ENCODE data around the gene MBTPS1. TPM values are rescaled to one million over a fixed set of nuclear protein-coding genes. Genes with fewer than 3 reads are reported as not detected.
A peak's percentile ranks its signal among the peaks of the same experiment; 100 is the strongest.
"Not testable (repeated sequence)": the region's sequence is repeated elsewhere in the genome, so short reads cannot be mapped to it uniquely, and the experiment has no call there.

The MBTPS1 gene
- total and polyA plus RNA-seq, 4 donors, result 45.5 to 130 (median 68.0) TPM

DNA sequence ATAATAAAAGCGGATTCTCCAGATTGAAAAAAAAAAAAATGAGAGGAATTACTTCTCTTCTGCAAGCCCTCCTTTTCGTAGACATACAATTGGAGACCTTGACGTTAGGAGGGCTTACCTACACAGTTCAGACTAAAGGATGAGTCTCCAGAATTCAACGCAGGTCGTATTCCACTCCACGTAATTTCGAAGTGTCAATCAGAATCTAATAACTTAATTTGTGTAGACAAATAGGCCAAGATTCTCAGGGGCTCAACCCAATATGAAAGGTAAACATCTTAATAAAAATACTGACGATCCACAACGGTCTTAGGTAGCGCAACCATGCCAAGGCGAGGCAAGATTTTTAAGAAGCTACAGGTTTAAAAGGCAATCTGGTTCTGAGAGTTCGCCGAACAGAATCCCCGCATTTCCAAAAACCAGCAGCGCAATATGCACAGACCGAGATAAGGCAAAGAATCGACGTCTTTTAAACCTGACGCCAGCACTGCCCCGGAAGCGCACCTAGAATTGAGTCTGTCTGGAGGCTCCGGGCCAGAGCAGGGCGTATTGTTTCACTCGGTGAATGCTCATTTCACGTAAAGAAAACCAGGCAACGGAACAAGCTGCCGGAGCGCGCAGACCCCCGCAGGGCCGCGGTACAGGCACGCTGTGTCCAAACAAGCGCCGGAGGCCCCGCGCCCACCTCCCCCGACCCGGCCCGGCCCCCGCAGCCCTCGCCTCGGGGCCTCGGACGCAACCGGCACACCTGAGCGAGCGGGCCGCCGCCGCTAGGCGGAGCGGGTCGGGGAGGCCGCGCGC lies 623 bp downstream of the MBTPS1 start:
- Histone ChIP-seq H3K27ac (ENCODE audit: low read depth in 1 of 2, low read length in 1 of 2) (peak overlapping the region; percentile 94 to 96), H3K9me3 (ENCODE audit: control insufficient read depth in 4 of 4, insufficient read depth in 3 of 4, low read length in 3 of 4) (no peaks in the 10 kb centered on the region), H3K27me3 (ENCODE audit: control insufficient read depth in 3 of 3, insufficient read depth in 3 of 3, low read length in 2 of 3) (no peaks in the 10 kb centered on the region), H3K9ac (ENCODE audit: insufficient read depth in 1 of 2, low read length in 2 of 2) (peak overlapping the region; percentile 76 to 89), H3K4me3 (peak overlapping the region; percentile 86), H3K4me1 (ENCODE audit: control insufficient read depth in 5 of 5, insufficient read depth in 5 of 5, low read length in 5 of 5) (peaks cover 5 to 14% (median 9%) of the 10 kb centered on the region in 5 donors), H3K36me3 (ENCODE audit: control insufficient read depth in 4 of 4, insufficient read depth in 4 of 4, low read length in 4 of 4) (peaks cover 0 to 3% (median 0%) of the 10 kb centered on the region in 4 donors)
- DNase-seq (peak in 1 of 3 donors; percentile 43), ATAC-seq (ENCODE audit: insufficient read depth, low FRiP score) (no peak)
- WGBS, 2 donors, result 1 to 2% methylated on average over 51 to 57 of the region's 57 CpGs
- TF ChIP-seq, protein P1, sequence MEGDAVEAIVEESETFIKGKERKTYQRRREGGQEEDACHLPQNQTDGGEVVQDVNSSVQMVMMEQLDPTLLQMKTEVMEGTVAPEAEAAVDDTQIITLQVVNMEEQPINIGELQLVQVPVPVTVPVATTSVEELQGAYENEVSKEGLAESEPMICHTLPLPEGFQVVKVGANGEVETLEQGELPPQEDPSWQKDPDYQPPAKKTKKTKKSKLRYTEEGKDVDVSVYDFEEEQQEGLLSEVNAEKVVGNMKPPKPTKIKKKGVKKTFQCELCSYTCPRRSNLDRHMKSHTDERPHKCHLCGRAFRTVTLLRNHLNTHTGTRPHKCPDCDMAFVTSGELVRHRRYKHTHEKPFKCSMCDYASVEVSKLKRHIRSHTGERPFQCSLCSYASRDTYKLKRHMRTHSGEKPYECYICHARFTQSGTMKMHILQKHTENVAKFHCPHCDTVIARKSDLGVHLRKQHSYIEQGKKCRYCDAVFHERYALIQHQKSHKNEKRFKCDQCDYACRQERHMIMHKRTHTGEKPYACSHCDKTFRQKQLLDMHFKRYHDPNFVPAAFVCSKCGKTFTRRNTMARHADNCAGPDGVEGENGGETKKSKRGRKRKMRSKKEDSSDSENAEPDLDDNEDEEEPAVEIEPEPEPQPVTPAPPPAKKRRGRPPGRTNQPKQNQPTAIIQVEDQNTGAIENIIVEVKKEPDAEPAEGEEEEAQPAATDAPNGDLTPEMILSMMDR (IDR thresholded peaks at IDR 0.05; ENCODE audit: control extremely low read depth, extremely low read depth), result no peak

DNA sequence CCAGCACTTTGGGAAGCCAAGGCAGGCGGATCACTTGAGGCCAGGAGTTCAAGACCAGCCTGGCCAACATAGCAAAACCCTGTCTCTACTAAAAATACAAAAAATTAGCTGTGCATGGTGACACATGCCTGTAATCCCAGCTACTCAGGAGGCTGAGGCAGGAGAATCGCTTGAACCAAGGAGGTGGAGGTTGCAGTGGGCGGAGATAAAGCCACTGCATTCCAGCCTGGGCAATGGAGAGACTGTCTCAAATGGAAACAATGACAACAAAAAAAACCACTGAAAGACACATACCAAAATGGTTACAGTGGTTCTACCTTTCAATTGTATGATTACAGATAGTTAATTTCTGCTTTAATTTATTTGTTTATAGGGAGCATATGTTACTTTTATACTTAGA lies 4.8 kb downstream of the MBTPS1 start:
- H3K27me3 ChIP-seq (ENCODE audit: control insufficient read depth in 3 of 3, insufficient read depth in 3 of 3, low read length in 2 of 3); H3K36me3 ChIP-seq (ENCODE audit: control insufficient read depth in 4 of 4, insufficient read depth in 4 of 4, low read length in 4 of 4); H3K9ac ChIP-seq (ENCODE audit: insufficient read depth in 1 of 2, low read length in 2 of 2); H3K9me3 ChIP-seq (ENCODE audit: control insufficient read depth in 4 of 4, insufficient read depth in 3 of 4, low read length in 3 of 4); ATAC-seq (ENCODE audit: insufficient read depth, low FRiP score); DNase-seq; H3K27ac ChIP-seq (ENCODE audit: low read depth in 1 of 2, low read length in 1 of 2); H3K4me3 ChIP-seq: not testable (repeated sequence)
- WGBS, 2 donors, result 93 to 96% methylated on average over 3 of the region's 3 CpGs
- H3K4me1 ChIP-seq (ENCODE audit: control insufficient read depth in 5 of 5, insufficient read depth in 5 of 5, low read length in 5 of 5), result peaks cover 5 to 26% (median 5%) of the 10 kb centered on the region in 5 donors

DNA sequence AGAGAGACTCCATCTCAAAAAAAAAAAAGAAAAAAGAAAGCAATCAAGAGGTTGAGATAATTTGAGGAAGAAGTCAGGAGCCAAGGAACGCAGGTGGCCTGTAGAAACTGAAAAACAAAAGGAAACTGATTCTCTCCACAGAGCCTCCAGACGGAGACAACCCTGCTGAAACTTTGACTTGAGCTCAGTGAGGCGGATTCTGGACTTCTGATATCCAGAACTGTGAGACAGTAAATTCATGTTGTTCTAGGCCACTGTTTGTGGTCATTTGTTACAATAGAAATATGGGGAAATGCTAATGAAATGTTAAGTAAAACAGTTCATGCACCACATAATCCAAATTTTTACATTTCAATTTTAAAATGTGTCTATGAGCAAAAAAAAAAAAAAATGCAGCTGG lies 5.2 kb downstream of the MBTPS1 start:
- TF ChIP-seq, protein P1 (IDR thresholded peaks at IDR 0.05; ENCODE audit: control extremely low read depth, extremely low read depth), result no peak
- 58 to 80% methylated on average over 3 of the region's 3 CpGs for WGBS, 2 donors
- ATAC-seq (ENCODE audit: insufficient read depth, low FRiP score), result no peak

DNA sequence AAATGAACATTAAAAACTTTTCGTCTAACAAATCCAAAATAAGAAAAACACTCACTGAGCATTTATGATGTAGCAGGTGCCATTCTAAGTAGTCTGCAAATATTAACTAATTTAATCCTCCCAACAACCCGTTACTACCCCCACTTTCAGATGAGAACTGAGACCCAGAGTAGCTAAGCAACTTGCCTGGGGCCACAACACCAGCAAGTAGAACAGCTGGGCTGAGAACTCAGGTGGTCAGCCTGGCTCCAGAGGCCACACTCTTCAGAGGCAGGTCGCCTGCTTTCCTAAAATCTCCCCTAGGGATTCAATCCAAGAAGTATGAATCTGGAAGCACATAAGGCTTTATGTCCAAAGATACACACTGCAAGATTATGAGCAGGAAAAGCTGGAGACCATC lies 6.2 kb downstream of the MBTPS1 start:
- H3K9me3 ChIP-seq (ENCODE audit: control insufficient read depth in 4 of 4, insufficient read depth in 3 of 4, low read length in 3 of 4), result no peaks in the 10 kb centered on the region
- peaks cover 3 to 25% (median 4%) of the 10 kb centered on the region in 5 donors for H3K4me1 ChIP-seq (ENCODE audit: control insufficient read depth in 5 of 5, insufficient read depth in 5 of 5, low read length in 5 of 5)
- H3K4me3 ChIP-seq, result no peak overlapping the region
- TF ChIP-seq, protein P1 (IDR thresholded peaks at IDR 0.05; ENCODE audit: control extremely low read depth, extremely low read depth), result no peak
- H3K27ac ChIP-seq (ENCODE audit: low read depth in 1 of 2, low read length in 1 of 2), result peak overlapping the region in 1 of 2 donors; percentile 55
- no peak for ATAC-seq (ENCODE audit: insufficient read depth, low FRiP score)
- H3K27me3 ChIP-seq (ENCODE audit: control insufficient read depth in 3 of 3, insufficient read depth in 3 of 3, low read length in 2 of 3), result no peaks in the 10 kb centered on the region
- DNase-seq, result no peak
- H3K36me3 ChIP-seq (ENCODE audit: control insufficient read depth in 4 of 4, insufficient read depth in 4 of 4, low read length in 4 of 4), result peaks cover 3 to 14% (median 7%) of the 10 kb centered on the region in 4 donors
- WGBS, 2 donors, result 79 to 92% methylated on average over 3 of the region's 3 CpGs
- H3K9ac ChIP-seq (ENCODE audit: insufficient read depth in 1 of 2, low read length in 2 of 2), result no peak overlapping the region

More for the DNA sequence above, 5.2 kb downstream of the MBTPS1 start:
- Histone ChIP-seq H3K9me3 (ENCODE audit: control insufficient read depth in 4 of 4, insufficient read depth in 3 of 4, low read length in 3 of 4) (no peaks in the 10 kb centered on the region), H3K36me3 (ENCODE audit: control insufficient read depth in 4 of 4, insufficient read depth in 4 of 4, low read length in 4 of 4) (peaks cover 3 to 9% (median 5%) of the 10 kb centered on the region in 4 donors), H3K9ac (ENCODE audit: insufficient read depth in 1 of 2, low read length in 2 of 2) (no peak overlapping the region), H3K27me3 (ENCODE audit: control insufficient read depth in 3 of 3, insufficient read depth in 3 of 3, low read length in 2 of 3) (no peaks in the 10 kb centered on the region), H3K4me3 (no peak overlapping the region), H3K27ac (ENCODE audit: low read depth in 1 of 2, low read length in 1 of 2) (no peak overlapping the region), H3K4me1 (ENCODE audit: control insufficient read depth in 5 of 5, insufficient read depth in 5 of 5, low read length in 5 of 5) (peaks cover 5 to 26% (median 5%) of the 10 kb centered on the region in 5 donors)
- DNase-seq, result no peak

Measured in lung (tissue), 12 donors.